BJ (cell line): ENCODE results near the gene KCTD11. TPM values are rescaled to one million over a fixed set of nuclear protein-coding genes. Genes with fewer than 3 reads are reported as not detected.
A peak's percentile ranks its signal among the peaks of the same experiment; 100 is the strongest.

Source experiments
- CTCF ChIA-PET: fragments of 350-600 bp; formaldehyde crosslinking; extraction: SDS; loops from one replicate; lab custom pipeline; 2021; ENCODE audit warnings: antibody characterized with exemption, inconsistent platforms; lab: Yijun Ruan, JAX
- POLR2A ChIA-PET: fragments of 300-600 bp; sonication (Branson Sonifier 250); formaldehyde crosslinking; extraction: SDS; loops from one replicate; lab custom pipeline; 2021; ENCODE audit warnings: antibody characterized with exemption; lab: Charles Lee
- DNase-seq: peaks from one replicate; pipeline ENCODE4 v3.0.0-alpha.2; 2011; ENCODE audit warnings: low read depth
- H3K27me3 ChIP-seq: 2 replicates; pipeline ENCODE4 v1.6.0; 2011; ENCODE audit warnings: low read length; ENCODE audit not compliant: control insufficient read depth, insufficient read depth
- H3K36me3 ChIP-seq: 2 replicates; pipeline ENCODE4 v1.5.1; 2011; ENCODE audit warnings: low read length; ENCODE audit not compliant: control insufficient read depth, insufficient read depth
- H3K4me3 ChIP-seq: 2 replicates; pipeline ENCODE4 v1.5.1; 2011; ENCODE audit warnings: low read depth, mild to moderate bottlenecking, control low read depth, low read length
- polyA minus RNA-seq: library from RNA; depleted of rRNA, polyadenylated mRNA; stranded (reverse); fragments of >200 nt; gene quantifications from 2 replicates; pipeline ENCODE4 v1.2.3, GENCODE V29; 2011; rRNA and poly(A)+ RNA removed
- polyA plus RNA-seq: library from polyadenylated mRNA; depleted of rRNA; stranded (reverse); fragments of >200 nt; gene quantifications from 2 replicates; pipeline ENCODE4 v1.2.3, GENCODE V29; 2011; rRNA removed
- TF ChIP-seq, protein P1 (sequence below): IDR thresholded peaks from 2 replicates; pipeline ENCODE4 v1.5.1; 2011; ENCODE audit warnings: low read depth, mild to moderate bottlenecking, control low read depth, inconsistent platforms, low read length, moderate library complexity; ENCODE audit not compliant: insufficient read depth

Gene KCTD11
- 16.2 and 19.8 TPM in 2 replicates for polyA plus RNA-seq
- 11.7 and 15.9 TPM in 2 replicates for polyA minus RNA-seq

- Histone ChIP-seq H3K36me3 (no peaks in the 10 kb centered on the region), H3K27me3 (no peaks in the 10 kb centered on the region), H3K4me3 (peak within 1 kb of the TSS; percentile 71)
- ChIA-PET CTCF (interaction anchor here (0.6 to 4.8 kb wide), 4 partner anchors 8 to 209 kb away, joined by 3 to 40 read pairs (median 5); partner anchors contain the start of gene SENP3), POLR2A (interaction anchor here (0.6 kb wide), 1 partner anchor 336 kb away, joined by 3 read pairs; the partner anchor contains the start of gene TP53)
- DNase-seq, result peak; percentile 63
- TF ChIP-seq, protein P1, sequence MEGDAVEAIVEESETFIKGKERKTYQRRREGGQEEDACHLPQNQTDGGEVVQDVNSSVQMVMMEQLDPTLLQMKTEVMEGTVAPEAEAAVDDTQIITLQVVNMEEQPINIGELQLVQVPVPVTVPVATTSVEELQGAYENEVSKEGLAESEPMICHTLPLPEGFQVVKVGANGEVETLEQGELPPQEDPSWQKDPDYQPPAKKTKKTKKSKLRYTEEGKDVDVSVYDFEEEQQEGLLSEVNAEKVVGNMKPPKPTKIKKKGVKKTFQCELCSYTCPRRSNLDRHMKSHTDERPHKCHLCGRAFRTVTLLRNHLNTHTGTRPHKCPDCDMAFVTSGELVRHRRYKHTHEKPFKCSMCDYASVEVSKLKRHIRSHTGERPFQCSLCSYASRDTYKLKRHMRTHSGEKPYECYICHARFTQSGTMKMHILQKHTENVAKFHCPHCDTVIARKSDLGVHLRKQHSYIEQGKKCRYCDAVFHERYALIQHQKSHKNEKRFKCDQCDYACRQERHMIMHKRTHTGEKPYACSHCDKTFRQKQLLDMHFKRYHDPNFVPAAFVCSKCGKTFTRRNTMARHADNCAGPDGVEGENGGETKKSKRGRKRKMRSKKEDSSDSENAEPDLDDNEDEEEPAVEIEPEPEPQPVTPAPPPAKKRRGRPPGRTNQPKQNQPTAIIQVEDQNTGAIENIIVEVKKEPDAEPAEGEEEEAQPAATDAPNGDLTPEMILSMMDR, result peak; percentile 75; the same call in 1 of the 2 replicates
Measured at GRCh38 chr17:7351665-7352502, at the start of gene KCTD11. Gene KCTD11 (plus strand): TSS chr17:7352162.

- Histone ChIP-seq H3K27me3 (peaks cover 2% of the 10 kb centered on the region; the same call in 1 of the 2 replicates), H3K4me3 (no peak overlapping the region), H3K36me3 (no peaks in the 10 kb centered on the region)
- ChIA-PET POLR2A (no interaction called here), CTCF (interaction anchor here (1.7 kb wide), 1 partner anchor 258 kb away, joined by 7 read pairs; no protein-coding TSS in a partner anchor)
- no peak for DNase-seq
- TF ChIP-seq, protein P1, result no peak
Measured at GRCh38 chr17:7304179-7304578, 47.8 kb upstream of the KCTD11 start.

GRCh38 chr17:7306911-7307685, 44.9 kb upstream of the KCTD11 start, which contains the start of gene EIF5A:
Gene EIF5A (plus strand): TSS chr17:7307628. CDS start chr17:7309636, 2,008 bp downstream.
- POLR2A ChIA-PET, result no interaction called here
- CTCF ChIA-PET, result interaction anchor here (1.3 to 2.2 kb wide), 2 partner anchors 11 to 87 kb away, joined by 3 to 15 read pairs; partner anchors contain the start of genes ACADVL and DLG4
- TF ChIP-seq, protein P1, result no peak
- DNase-seq, result peak; percentile 100
- H3K4me3 ChIP-seq, result peak within 1 kb of the TSS; percentile 71
- H3K36me3 ChIP-seq, result peaks cover 19% of the 10 kb centered on the region
- no peaks in the 10 kb centered on the region; the same call in 1 of the 2 replicates for H3K27me3 ChIP-seq

DNA sequence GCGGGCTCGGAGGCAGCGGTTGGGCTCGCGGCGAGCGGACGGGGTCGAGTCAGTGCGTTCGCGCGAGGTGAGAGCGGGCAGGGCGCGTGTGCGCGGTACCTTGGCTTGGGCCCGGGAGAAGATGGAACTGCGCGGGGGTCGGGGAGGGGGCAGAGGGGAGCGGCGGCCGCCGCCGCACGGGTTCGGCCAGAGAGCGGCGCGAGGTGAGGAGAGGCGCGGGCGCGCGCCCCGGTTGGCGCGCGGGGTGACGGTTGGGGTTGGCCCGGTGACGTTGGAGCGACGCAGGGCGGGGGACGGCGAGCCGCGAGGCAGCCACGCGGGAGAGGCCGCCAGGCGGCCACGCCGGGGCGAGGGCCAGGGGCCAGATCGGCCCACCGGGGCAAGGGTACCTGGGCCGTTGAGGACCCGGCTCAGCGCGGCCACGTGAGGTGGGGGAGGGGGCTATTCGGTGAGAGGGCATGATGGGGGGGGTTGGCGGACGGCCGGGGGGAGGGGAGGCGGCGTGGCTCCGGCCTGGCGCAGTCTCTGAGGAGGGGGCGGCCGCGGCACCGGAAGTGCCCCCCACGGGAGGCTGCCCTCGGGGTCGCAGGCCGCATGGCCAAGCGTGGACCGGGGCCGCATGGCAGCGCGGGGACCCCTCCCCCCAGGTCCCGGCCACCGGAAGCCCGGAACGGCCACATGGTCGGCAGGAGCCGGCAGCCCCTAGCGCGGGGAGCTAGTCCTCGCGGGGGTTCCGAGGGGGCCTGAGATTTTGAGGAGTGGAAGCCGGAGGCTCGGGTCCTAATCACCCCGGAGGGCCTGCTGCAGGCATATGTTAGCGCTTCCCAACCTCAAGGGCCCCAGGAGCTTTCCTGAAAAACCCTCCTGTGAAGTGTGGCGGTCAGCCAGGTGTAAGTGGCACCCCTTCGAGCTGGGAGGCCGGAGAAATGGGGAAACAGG, 44.0 kb upstream of the KCTD11 start:
- Histone ChIP-seq H3K27me3 (no peaks in the 10 kb centered on the region), H3K36me3 (peaks cover 26% of the 10 kb centered on the region), H3K4me3 (peak overlapping the region; percentile 71)
- TF ChIP-seq, protein P1, result no peak
- POLR2A ChIA-PET, result no interaction called here
- CTCF ChIA-PET, result interaction anchor here (0.6 to 1.6 kb wide), 2 partner anchors 12 to 65 kb away, joined by 3 to 7 read pairs; partner anchors contain the start of gene GABARAP
- DNase-seq, result no peak
